Bronchial epithelial cell (primary cell): ENCODE measurements around the gene FABP3. TPM values are rescaled to one million over a fixed set of nuclear protein-coding genes. Genes with fewer than 3 reads are reported as not detected.

ENCODE experiments used
- DNase-seq: peaks from one replicate; pipeline ENCODE4 v3.0.0-alpha.2; 2010; ENCODE audit warnings: low read depth
- FAIRE-seq: peaks from 2 replicates; lab custom pipeline; 2011; peaks lifted over from hg19 to GRCh38; lab: Jason Lieb, UNC
- H3K27me3 ChIP-seq: 2 replicates; pipeline ENCODE4 v1.5.1; 2011; ENCODE audit warnings: low read length; ENCODE audit not compliant: control insufficient read depth, insufficient read depth
- H3K36me3 ChIP-seq: 2 replicates; pipeline ENCODE4 v1.5.1; 2011; ENCODE audit warnings: low read length; ENCODE audit not compliant: control insufficient read depth, insufficient read depth
- H3K4me3 ChIP-seq: 2 replicates; pipeline ENCODE4 v1.5.1; 2011; ENCODE audit warnings: mild to moderate bottlenecking, low read depth, low read length, control low read depth
- CTCF ChIP-seq: IDR thresholded peaks from 2 replicates; pipeline ENCODE4 v1.5.1; 2011; ENCODE audit warnings: mild to moderate bottlenecking, moderate library complexity, low read length, control low read depth, inconsistent platforms; ENCODE audit not compliant: insufficient read depth, severe bottlenecking
- total RNA-seq: library from RNA; depleted of rRNA; stranded (reverse); fragments of >200 nt; gene quantifications from 2 replicates; pipeline ENCODE4 v1.2.1, GENCODE V29; 2014

Gene FABP3
- total RNA-seq, 1 donor from 2014 or later: 0.79 TPM

GRCh38 chr1:31336687-31337467 lies 36.0 kb downstream of the FABP3 start:
- no peak for DNase-seq
- TF ChIP-seq CTCF: no peak
- no peaks in the 10 kb centered on the region for H3K27me3 ChIP-seq
- FAIRE-seq: no peak
- H3K36me3 ChIP-seq: peaks cover 1% of the 10 kb centered on the region
- no peak overlapping the region for H3K4me3 ChIP-seq

- no peak for FAIRE-seq
- no peak overlapping the region for H3K4me3 ChIP-seq
- H3K36me3 ChIP-seq: peaks cover 1% of the 10 kb centered on the region
- H3K27me3 ChIP-seq: no peaks in the 10 kb centered on the region
- peak; percentile 53 for DNase-seq
- TF ChIP-seq CTCF: peak; percentile 47
Measured at GRCh38 chr1:31335007-31335406, 37.9 kb downstream of the FABP3 start.

- DNase-seq (peak; percentile 35), FAIRE-seq (peak; percentile 79)
- Histone ChIP-seq H3K27me3 (no peaks in the 10 kb centered on the region), H3K4me3 (no peak overlapping the region), H3K36me3 (peaks cover 4% of the 10 kb centered on the region)
- no peak for TF ChIP-seq CTCF
Measured at GRCh38 chr1:31327381-31327780, 45.5 kb downstream of the FABP3 start.

- Histone ChIP-seq H3K4me3 (no peak overlapping the region), H3K27me3 (no peaks in the 10 kb centered on the region), H3K36me3 (peaks cover 4% of the 10 kb centered on the region)
- TF ChIP-seq CTCF: no peak
- FAIRE-seq: no peak
- no peak for DNase-seq
Measured at GRCh38 chr1:31326461-31326860, 46.4 kb downstream of the FABP3 start.

- FAIRE-seq (no peak), DNase-seq (no peak)
- no peak for TF ChIP-seq CTCF
- Histone ChIP-seq H3K27me3 (no peaks in the 10 kb centered on the region), H3K4me3 (no peak overlapping the region), H3K36me3 (peaks cover 6% of the 10 kb centered on the region)
Measured at GRCh38 chr1:31324992-31325391, 47.9 kb downstream of the FABP3 start.
